Measurements from ENCODE around the gene MS4A18.
"Not testable (repeated sequence)": the region's sequence is repeated elsewhere in the genome, so short reads cannot be mapped to it uniquely, and the experiment has no call there.

Gene MS4A18

GRCh38 chr11:60740573-60740972, 16.1 kb downstream of the MS4A18 start:
- no peak for DNase-seq

- no peak for DNase-seq
Observed at GRCh38 chr11:60741421-60741820, 16.9 kb downstream of the MS4A18 start.

GRCh38 chr11:60743058-60743457, 18.5 kb downstream of the MS4A18 start:
- DNase-seq = no peak

GRCh38 chr11:60744114-60744513, 19.6 kb downstream of the MS4A18 start:
- DNase-seq = no peak

GRCh38 chr11:60747359-60747873, 22.9 kb downstream of the MS4A18 start:
- DNase-seq = no peak

- no peak for DNase-seq
Observed at GRCh38 chr11:60748225-60748624, 23.7 kb downstream of the MS4A18 start.

GRCh38 chr11:60748821-60749220, 24.3 kb downstream of the MS4A18 start:
- DNase-seq = no peak

DNA sequence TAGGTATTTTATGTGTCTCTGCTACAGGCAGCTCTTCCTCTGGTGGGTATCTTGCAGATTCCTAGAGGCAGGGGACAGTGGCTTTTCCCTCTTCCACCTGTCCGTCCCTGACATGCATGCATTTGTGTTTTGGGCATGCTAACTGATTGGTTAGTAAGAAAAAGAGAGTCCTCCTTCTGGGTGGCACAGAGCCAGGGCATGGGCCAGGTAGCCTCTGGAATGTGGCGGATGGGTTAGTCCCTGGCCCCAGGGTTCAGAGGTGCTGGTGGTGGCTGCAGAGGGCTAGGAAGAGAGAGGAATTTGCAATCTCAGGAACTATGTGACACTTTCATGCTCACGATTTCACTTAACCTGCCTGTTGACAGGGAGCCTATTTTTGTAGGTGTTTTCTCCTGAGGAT, 26.4 kb downstream of the MS4A18 start:
- DNase-seq = no peak

DNA sequence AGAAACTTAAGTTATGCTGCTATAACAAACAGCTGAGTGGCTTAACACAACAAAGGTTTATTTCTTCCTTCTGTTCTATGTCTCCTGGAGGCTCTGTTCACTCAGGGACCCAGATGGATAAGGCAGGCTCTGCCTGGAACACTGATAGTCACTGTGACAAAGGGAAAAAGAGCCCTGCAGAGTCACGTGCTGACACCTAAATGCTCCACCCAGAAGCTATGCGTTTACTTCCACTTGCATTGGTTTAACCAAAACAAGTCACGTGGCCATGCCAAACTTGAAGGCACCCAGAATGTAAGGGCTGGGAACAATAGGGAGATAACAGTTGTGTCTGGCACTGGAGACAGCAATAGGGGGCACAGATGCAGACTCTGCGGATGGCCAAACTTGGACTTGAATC, 28.8 kb downstream of the MS4A18 start:
- DNase-seq = no peak

DNA sequence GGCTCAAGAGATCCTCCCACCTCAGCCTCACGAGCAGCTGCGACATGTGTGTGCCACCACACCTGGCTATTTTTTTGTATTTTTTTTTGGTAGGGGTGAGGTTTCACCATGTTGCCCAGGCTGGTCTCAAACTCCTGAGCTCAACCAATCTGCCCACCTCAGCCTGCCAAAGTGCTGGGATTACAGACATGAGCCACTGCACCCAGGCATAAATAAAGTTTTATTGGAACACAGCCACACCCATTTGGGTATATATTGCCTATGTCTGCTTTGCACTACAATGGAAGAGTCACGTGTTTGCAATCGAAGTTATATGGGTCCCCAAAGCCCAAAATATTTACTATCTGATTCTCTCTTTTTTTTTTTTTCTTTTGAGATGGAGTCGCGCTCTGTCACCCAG, 30.4 kb downstream of the MS4A18 start:
- no peak for DNase-seq

DNA sequence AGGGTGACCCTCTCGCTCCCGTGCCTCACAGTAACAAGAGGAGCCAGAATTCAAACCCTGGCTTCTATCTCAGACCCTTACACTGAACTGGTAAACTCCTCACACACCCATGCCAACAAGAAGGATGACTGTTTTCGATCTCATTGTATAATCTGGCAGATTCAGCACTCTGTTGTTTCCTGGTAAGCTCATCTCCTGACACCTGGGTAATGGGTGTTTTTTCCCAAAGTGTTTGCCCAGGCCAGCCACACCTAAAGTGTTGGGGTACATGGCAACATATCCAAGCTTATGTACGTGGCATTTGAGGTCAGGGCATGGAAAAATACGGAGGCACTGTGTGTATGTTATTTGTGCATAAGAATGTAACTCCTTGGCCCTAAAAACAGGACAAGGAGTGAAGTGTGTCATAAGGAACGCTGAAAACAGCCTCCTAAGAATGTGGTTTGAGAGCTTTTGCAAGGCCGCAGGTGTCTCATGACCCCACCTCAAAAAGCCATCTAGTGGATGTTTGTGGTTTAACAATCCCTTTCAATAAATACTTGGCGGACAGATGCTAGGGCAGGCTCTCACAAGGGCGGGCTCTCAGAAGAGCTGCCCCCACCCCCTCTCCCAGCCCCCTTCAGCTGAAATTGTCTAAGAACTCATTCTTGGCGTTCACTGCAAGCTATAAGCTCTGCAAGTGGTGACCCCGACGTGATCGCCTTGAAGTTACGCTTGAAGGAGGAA, 31.9 kb downstream of the MS4A18 start, which contains the start of gene MS4A15:
Gene MS4A15, plus strand, starts transcription at position 561 of the 726 bp plus-strand sequence. CDS start 6,867 bp downstream, outside the sequence.
- DNase-seq = no peak

DNA sequence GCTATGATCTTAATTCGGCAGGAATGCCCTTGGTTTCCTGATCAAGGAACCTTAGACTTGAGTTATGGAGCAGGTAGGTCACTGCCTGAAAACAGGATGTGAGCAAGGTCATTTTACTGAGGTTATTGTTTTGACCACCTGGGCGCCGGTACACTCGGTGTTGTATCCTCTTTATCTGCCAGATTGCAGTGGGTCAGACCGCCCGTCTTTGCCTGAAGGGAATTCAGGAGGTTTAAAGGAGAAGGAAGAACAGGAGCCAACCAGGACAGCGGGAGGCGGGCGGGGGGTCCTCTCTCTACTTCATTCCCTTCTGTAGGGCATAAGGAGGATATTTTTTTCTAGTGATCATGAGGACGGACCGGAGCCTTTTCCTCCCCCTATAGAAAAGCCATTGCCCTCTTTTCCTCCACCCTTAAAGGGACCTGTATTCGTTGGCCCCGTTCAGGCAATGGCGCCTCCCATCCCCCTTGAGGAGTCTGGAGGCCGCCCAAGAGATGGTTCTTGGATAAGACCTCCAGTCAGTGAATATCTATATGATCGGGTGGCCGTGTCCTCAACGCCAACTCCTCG, 32.8 kb downstream of the MS4A18 start:
- no peak for DNase-seq

DNA sequence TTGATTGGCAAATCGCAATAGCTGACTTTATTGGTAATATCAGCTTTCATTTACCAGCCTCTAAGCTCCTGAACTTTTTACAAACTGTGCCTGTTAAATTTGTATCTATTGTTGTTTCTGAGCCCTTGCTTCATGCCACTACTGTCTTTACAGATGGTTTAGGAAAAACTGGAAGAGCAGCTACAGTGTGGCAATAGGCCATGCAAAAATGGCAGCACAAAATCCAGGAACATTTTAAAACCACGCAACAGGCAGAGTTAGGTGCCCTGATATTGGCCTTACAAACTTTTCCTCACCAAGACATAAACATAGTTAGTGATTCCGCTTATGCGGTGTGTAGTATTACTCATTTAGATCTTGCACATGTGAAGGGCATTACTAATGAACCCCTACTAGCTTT, 34.2 kb downstream of the MS4A18 start:
- not testable (repeated sequence) for DNase-seq

- DNase-seq = not testable (repeated sequence)
Observed at GRCh38 chr11:60759438-60760225, 35.1 kb downstream of the MS4A18 start.

DNA sequence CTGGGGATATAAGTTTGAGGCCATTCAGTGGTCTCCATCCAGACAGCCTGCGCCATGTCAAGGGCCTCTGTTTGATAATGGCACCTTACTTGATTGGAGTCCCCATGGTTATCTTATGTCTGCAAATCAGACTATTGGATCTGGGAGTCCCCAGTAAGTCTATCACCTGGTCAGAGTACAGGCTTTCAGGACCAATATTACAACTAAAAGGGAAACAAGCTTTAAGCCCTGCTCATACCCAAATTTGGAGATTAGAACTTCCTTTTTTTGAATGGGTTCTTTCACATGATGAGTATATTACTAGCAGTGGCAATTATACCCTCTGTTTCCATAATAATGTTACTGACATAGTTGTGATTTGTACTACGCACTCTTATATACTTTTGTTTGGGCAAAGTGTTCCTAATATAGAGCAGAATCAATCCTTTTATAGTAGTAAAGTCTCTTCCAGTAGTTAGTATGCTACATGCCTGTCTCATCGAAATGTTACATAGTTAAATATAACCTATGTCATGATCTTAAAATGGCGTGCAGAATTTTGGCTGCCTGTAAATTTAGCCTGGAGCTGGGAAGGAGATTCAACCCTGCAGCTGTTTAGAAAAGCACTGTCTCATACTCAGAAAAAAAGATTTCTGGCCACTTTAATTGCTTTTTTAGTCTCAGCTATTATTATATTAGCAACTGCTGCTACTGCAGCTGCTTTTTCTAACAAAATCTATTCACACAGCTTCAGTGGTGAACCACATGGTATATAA, 37.1 kb downstream of the MS4A18 start:
- no peak for DNase-seq

GRCh38 chr11:60762851-60763691, 38.6 kb downstream of the MS4A18 start:
- no peak for DNase-seq

DNA sequence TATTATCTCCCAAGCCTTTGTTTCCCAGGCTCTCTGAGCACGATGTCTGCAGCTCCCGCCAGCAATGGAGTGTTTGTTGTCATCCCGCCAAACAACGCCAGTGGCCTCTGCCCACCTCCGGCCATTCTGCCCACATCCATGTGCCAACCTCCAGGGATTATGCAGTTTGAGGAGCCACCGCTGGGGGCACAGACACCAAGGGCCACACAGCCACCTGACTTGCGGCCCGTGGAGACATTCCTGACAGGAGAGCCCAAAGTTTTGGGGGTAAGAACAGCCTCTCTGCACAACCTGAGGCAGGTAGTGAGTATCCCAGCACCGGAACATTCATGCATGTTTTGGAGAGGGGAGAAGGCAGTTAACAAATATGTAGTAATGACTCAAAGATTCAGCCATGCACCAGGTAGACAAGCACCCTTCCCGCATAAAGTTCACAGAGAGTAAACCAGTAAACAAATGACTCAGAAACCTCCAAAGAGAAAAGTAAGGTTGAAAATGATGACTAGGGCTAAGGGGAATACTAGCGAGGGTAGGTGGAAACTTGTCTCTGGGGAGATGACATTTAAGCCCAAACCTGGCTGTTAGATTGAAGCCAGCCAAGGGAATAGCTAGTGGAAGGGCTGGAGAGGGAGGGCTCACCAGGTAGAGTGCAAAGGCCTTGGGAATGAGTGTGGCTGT, 39.3 kb downstream of the MS4A18 start:
- no peak for DNase-seq

DNA sequence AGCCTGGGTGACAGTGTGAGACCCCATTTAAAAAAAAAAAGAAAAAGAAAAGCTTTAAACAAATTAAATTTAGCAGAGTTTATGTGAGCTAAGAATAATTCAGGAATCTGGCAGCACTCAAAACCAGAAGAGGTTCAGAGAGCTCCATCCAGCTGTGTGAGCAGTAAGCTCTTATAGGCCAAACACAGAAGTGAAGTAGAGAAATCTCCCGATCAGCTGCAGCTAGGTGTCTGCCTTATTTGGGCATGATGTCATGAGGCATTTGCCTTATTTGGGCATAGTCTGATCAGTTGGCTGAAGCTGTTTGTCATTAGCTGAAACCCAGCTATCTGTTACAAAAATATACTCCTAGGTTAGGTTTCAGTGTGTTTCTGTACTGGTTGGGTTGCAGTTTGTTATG, 40.4 kb downstream of the MS4A18 start:
- no peak for DNase-seq

DNA sequence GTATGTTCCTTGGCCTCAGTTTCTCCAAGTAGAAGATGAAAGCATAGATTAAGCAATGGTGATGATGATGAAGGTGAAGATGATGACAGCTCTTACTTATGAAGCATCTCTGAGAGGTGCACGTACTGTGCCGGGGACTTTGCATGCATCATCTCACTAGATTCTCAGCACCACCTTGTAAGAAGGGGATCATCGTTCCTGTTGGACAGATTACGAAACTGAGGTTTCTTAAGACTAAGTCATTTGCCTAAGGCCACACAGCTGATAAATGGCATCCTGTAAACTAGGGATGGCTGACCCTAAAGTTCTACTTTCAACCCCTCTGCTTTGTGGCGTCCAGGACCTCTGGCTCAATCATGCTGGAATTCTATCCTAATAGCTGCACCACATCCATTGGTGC, 40.8 kb downstream of the MS4A18 start:
- no peak for DNase-seq

GRCh38 chr11:60766547-60766946, 42.0 kb downstream of the MS4A18 start:
- DNase-seq = no peak

DNA sequence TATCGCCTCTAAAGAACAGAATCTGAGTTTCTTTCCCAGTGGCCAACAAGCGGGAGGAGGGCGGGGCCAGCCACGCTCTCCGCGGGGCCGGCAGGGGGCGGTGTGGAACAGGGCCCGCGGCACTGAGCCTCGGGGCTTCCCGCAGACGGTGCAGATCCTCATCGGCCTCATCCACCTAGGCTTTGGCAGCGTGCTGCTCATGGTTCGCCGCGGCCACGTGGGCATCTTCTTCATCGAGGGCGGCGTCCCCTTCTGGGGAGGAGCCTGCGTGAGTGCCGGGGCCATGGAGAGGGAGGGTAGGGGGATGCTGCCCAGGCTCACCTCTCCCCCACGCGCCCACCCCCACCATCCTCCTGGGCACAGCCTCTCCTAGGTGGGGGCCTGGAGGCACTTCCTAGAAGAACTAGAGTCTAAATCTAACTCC, 42.9 kb downstream of the MS4A18 start:
- no peak for DNase-seq

Data from NCI-H510A treated with DMSO at 0.1 percent for 48 hours (cell line).